DND-41 (cell line): ENCODE results near the gene CTCF.

Source experiments
- EZH2 ChIP-seq: IDR thresholded peaks from 3 replicates; pipeline ENCODE4 v1.6.1; 2012; ENCODE audit warnings: borderline replicate concordance, low read depth, mild to moderate bottlenecking, moderate library complexity, low read length, inconsistent platforms; ENCODE audit not compliant: severe bottlenecking
- TF ChIP-seq, protein P1 (sequence below): IDR thresholded peaks from 2 replicates; pipeline ENCODE4 v1.5.1; 2012; ENCODE audit warnings: borderline replicate concordance, low read length, moderate library complexity, mild to moderate bottlenecking; ENCODE audit not compliant: poor library complexity, severe bottlenecking; ENCODE audit errors: extremely low read depth

DNA sequence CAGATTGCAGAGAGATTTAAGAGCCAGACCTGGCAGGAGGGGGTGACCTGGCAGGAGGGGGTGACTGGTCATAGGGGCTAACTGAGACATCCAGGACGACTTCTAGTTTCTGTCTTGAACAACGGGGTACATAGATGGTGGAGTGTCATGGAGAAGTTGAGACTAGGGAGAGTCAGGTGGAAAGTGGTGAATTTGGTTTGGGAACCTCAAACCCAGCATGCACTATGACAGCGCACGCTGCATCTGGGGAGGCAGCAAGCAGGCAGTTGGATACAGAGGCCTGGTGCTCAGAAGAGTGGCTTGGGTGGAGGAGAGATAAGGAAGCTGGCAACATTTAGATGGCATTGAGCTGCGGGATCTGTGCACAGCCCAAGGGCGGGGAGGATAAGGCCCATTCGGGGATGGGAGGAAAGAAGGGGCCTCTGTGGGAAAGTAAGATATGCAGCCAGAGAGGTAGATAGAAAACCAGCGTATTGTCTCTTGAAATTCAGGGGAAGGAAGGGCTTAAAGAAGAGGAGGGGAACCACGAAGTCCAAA, 29.2 kb upstream of the CTCF start:
- TF ChIP-seq, protein P1, sequence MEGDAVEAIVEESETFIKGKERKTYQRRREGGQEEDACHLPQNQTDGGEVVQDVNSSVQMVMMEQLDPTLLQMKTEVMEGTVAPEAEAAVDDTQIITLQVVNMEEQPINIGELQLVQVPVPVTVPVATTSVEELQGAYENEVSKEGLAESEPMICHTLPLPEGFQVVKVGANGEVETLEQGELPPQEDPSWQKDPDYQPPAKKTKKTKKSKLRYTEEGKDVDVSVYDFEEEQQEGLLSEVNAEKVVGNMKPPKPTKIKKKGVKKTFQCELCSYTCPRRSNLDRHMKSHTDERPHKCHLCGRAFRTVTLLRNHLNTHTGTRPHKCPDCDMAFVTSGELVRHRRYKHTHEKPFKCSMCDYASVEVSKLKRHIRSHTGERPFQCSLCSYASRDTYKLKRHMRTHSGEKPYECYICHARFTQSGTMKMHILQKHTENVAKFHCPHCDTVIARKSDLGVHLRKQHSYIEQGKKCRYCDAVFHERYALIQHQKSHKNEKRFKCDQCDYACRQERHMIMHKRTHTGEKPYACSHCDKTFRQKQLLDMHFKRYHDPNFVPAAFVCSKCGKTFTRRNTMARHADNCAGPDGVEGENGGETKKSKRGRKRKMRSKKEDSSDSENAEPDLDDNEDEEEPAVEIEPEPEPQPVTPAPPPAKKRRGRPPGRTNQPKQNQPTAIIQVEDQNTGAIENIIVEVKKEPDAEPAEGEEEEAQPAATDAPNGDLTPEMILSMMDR, result no peak
- TF ChIP-seq EZH2, result no peak
